HG02610 (cell line): ENCODE measurements around the gene SPRY4.
"Not testable (repeated sequence)": the region's sequence is repeated elsewhere in the genome, so short reads cannot be mapped to it uniquely, and the experiment has no call there.

ENCODE experiments used
- ATAC-seq: cut with Tn5 transposase; IDR thresholded peaks from one replicate; pipeline ENCODE4 v1.9.1; 2021; ENCODE audit warnings: mild to moderate bottlenecking, moderate library complexity; ENCODE audit not compliant: unreplicated experiment

The SPRY4 gene

DNA sequence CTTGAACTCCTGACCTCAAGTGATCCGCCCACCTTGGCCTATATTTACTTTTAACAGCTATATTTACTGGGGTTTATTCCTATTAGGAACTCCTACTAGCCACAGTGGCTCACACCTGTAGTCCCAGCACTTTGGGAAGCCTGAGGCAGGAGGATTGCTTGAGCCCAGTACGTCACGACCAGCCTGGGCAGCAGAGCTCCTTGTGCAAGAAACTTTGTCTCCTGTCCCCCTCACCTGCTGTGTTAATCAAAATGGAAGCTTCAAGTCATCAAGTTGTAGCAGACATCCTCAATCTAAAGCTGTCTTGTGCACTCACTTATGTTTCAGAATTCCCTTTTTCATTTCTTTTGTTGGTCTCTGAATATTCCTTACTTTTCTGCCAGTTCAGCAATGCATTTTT is 15.0 kb upstream of the SPRY4 start:
- ATAC-seq = no peak

GRCh38 chr5:142334538-142334937 is 9.7 kb upstream of the SPRY4 start:
- ATAC-seq = no peak

- ATAC-seq = not testable (repeated sequence)
These were observed 8.9 kb upstream of the SPRY4 start for GRCh38 chr5:142333749-142334148.

DNA sequence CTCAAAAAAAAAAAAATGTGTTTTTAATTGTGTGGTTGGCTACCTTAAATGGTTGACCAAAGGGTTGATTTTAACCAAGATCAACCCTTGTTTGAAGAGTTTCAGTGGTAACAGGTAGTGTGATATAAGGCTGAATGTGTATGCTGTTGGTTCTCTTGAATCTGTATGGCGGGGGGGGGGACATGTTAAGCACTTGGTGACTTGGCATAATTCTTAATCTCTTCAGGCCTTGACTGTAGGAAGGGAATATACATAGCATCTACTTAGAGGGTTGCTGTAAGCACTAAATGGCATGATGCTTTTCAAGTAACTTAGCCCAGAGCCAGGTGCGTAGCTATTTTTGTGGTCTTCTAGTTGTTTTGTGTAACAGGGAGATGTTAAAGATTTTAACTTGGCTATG is 5.6 kb upstream of the SPRY4 start:
- ATAC-seq = no peak

- ATAC-seq = no peak
These were observed 5.2 kb upstream of the SPRY4 start for GRCh38 chr5:142330026-142330425.

DNA sequence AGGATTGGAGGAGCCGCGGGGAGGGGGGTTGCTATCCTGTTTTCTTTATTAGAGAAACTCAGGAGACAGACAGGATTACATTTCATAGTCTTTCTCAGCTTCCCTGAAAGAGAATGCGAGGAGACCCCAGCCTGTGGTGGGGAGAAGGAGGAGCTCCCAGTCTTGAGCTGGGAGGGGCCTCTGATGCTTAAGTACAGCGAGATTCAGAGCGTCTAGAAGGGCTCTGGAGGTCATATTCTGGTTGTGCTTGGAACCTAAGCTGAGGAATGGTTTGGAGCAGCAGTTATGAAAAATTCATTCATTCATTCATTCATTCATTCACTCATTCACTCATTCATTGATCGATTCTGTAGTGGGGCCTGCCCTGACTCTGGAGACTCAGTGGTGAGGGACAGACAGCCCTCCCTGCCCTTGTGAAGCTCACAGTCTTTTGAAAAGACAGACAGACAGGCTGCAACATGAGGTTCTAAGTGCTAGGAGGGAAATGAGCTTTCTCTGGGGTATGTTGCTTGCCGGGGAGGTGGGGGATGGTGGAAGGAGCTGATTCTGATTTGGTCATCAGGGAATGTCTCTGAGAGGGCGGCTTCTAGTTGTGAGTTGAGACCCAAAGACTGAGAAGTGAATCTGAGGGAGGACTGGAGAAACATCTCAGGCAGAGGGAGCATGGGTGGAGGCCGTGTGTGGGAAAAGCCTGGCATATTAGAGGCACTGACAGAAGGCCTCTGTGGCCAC is 2.5 kb upstream of the SPRY4 start:
- ATAC-seq = no peak

- ATAC-seq = no peak
These were observed 1.7 kb upstream of the SPRY4 start for GRCh38 chr5:142326480-142326938.

- ATAC-seq = no peak
These were observed 1.1 kb upstream of the SPRY4 start for GRCh38 chr5:142325725-142326479.

DNA sequence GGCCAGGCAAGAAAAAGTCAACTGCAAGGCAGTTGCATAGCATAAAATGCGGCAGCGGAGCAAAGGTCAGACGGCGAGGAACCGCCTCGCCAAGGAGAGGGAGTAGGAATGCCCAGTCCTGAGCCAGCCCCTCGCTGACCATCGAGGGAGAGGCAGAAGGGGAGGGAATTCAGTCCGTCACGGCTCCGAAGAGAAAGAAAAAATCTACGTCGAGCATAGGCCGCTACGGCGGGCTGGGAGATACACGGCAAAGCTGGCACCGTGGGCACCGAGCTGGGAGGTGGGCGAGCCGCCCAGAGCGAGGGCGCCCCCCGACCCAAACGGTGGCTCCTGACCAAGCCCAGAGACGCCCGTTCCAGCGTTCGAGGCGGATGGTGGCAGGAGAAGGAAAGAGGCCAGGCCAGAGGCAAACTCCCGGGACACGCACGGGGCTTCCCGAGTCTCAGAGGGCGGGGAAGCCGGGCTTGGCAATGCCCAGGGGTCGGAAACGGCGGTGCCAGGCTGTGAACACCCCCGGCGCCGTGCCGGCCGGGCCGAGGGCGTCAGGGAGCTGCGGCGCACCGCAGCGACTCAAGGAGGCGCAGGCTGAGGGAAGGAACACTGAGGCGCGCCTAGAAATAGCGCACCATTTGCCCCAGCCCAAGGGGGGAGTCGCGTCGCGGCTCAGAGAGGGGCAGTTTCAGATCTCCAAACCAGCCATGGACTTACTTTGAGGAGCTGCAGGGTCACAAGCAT is 518 bp downstream of the SPRY4 start:
- ATAC-seq = peak; percentile 33

DNA sequence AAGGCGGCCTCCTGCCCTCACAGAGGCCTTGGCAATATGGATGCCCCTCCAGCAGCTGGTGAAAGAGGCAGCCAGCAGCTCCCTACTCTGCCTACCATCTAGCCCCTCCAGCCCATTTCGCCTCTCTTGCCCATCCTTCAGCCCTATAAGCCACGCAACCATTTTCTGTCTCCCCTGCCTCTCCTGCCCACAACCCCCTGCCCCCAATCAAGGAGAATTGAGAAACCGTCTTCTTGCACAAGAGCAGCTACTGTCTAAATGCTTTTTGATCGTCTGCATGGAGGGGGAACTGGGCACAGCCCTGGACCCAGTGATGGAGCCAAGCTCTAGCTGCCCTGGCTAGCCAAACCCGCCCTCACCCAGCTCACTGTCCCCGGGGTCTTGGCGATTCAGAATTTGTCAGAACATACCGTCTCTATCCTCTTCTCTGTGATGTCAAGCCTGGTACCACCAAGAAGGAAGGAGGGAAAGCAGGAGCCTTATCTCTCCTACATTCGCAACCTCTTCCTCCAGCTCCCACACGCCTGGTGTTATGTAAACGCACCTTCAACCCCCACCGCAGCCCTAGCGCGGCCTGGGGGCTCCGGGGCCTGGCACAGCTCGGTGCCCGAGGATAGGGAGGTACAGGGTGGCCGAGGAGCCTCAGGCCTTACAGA is 1.2 kb downstream of the SPRY4 start:
- ATAC-seq = no peak

GRCh38 chr5:142322747-142323479 is 1.9 kb downstream of the SPRY4 start:
- ATAC-seq = no peak

- no peak for ATAC-seq
These were observed 2.4 kb downstream of the SPRY4 start for GRCh38 chr5:142322403-142322746.

- ATAC-seq = no peak
These were observed 3.8 kb downstream of the SPRY4 start for GRCh38 chr5:142320851-142321560.

DNA sequence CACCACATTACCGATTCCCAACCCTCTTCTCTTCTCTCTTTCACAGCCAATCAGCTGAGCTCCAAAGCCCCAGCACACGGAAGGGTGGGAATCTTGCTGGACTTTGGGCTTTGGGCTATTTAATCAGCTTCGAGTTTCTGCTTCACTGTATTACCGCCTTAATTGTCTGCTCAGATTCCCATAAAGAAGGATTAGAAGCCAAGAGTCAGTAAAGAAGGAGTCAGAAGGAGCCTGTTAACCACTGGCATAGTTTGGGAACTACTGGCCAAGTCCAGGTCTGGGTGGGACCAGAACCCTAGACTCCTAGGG is 4.4 kb downstream of the SPRY4 start:
- ATAC-seq = no peak

GRCh38 chr5:142319560-142320429 is 5.0 kb downstream of the SPRY4 start:
- no peak for ATAC-seq

GRCh38 chr5:142319105-142319504 is 5.7 kb downstream of the SPRY4 start:
- ATAC-seq = peak; percentile 51

GRCh38 chr5:142317753-142318152 is 7.1 kb downstream of the SPRY4 start:
- no peak for ATAC-seq

GRCh38 chr5:142317173-142317572 is 7.6 kb downstream of the SPRY4 start:
- ATAC-seq = no peak

- no peak for ATAC-seq
These were observed 8.1 kb downstream of the SPRY4 start for GRCh38 chr5:142316681-142317080.
